Tibial artery (tissue), 4 donors: Measurements from ENCODE around the gene BAK1.

Experiments
- DNase-seq, 2 donors: peaks; one replicate each; pipeline ENCODE4 v3.0.0-alpha.2; 2019
- H3K27ac ChIP-seq, 2 donors: fragments of 200-600 bp; sonication (generic) in 1 of 2; 1 replicate in 1 of 2; 2 replicates in 1 of 2; pipeline ENCODE4 v1.5.1; 2018 to 2019; ENCODE audit warnings: mild to moderate bottlenecking in 1 of 2
- H3K27me3 ChIP-seq, 2 donors: fragments of 200-600 bp; sonication (generic) in 1 of 2; one replicate each; pipeline versions ENCODE4 v1.5.1 to v1.6.0; 2016 to 2019
- H3K36me3 ChIP-seq, 3 donors: fragments of 200-600 bp; sonication (generic) in 2 of 3; one replicate each; pipeline ENCODE4 v1.5.1; 2016 to 2019; ENCODE audit warnings: mild to moderate bottlenecking in 2 of 3
- H3K4me1 ChIP-seq, 4 donors: fragments of 200-600 bp; sonication (generic) in 2 of 4; 1 replicate in 3 of 4; 2 replicates in 1 of 4; pipeline ENCODE4 v1.5.1; 2016 to 2019
- H3K4me3 ChIP-seq, 2 donors: fragments of 200-600 bp; sonication (generic) in 1 of 2; 1 replicate in 1 of 2; 2 replicates in 1 of 2; pipeline ENCODE4 v1.5.1; 2018 to 2019; ENCODE audit warnings: mild to moderate bottlenecking in 2 of 2
- H3K9me3 ChIP-seq, 3 donors: fragments of 200-600 bp; sonication (generic) in 1 of 3; one replicate each; pipeline ENCODE4 v1.5.1; 2016 to 2019
- CTCF ChIP-seq, 2 experiments: fragments of 200-600 bp in 1 of 2; fragments of 450-650 bp in 1 of 2; IDR thresholded peaks; one replicate each; pipeline ENCODE4 v1.5.1; 2017 to 2019; ENCODE audit warnings: antibody characterized with exemption in 2 of 2, mild to moderate bottlenecking in 1 of 2, moderate library complexity in 1 of 2
- intact Hi-C: fragments of 100-400 bp; cut with DNase I; formaldehyde crosslinking; loops from one replicate; pipeline ENCODE4 v1.15.0; 2023; ENCODE audit warnings: low total_unique reads

Gene BAK1

DNA sequence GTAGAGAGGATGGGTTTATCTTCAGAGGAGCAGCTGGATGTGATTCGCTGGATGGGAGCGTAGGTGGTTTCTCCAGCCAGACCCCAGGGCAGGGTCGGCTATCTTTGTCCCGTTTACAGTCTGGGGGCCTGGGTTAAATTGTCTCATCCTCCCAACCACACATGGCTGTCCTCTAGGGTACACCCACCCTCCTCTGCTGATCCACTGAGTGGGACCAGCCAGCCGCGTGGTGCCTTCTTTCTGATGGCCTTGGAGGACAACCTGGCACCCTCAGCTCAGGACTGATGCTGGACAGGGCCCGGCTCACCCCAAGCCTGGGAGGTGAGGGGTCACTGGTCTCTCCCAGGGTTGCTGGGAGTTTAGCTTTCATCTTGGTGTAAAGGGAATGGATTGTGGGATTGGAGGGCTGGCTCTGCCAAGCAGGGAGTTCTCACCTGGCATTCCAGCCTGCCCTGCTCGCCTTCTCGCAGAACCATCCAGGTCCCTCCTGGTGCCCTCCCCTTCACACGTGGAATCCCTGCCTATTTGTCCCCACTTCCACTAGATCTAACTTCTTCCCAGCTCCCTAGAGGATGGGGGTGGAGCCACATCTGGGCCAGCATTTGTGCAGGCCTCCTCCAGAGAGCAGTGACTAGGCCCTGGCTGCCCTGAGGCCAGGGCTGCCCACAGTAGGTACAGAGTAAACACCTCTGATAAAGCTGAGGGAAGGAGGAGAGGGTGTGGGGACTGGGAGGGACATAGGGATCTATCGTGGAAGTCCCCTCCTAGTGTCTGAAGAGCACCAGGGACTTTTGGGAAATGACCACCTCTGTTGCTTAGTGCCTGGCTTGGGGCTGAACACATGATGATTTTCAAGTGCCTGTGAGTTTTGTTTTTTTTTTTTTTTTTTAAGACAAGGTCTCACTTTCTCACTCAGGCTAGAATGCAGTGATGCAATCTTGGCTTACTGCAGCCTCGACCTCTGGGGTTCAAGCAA lies 42.7 kb upstream of the BAK1 start:
- no peaks in the 10 kb centered on the region for H3K36me3 ChIP-seq
- H3K4me3 ChIP-seq, result peak overlapping the region; percentile 50 to 61
- peaks cover 0 to 32% (median 24%) of the 10 kb centered on the region in 4 donors for H3K4me1 ChIP-seq
- DNase-seq, result peak; percentile 43 to 70
- intact Hi-C loops, result no loop called here
- H3K9me3 ChIP-seq, result no peaks in the 10 kb centered on the region
- H3K27ac ChIP-seq, result peak overlapping the region in 1 of 2 donors; percentile 68
- no peak for TF ChIP-seq CTCF (IDR thresholded peaks at IDR 0.05)
- peaks cover 0 to 29% of the 10 kb centered on the region in 2 donors for H3K27me3 ChIP-seq

- DNase-seq, result peak in 1 of 2 donors; percentile 67
- no peaks in the 10 kb centered on the region for H3K9me3 ChIP-seq
- TF ChIP-seq CTCF (IDR thresholded peaks at IDR 0.05), result no peak
- H3K27ac ChIP-seq, result peak overlapping the region; percentile 41 to 68
- H3K36me3 ChIP-seq, result no peaks in the 10 kb centered on the region
- intact Hi-C loops, result no loop called here
- H3K4me3 ChIP-seq, result peak overlapping the region; percentile 50 to 61
- H3K27me3 ChIP-seq, result peaks cover 0 to 29% of the 10 kb centered on the region in 2 donors
- peaks cover 0 to 32% (median 24%) of the 10 kb centered on the region in 4 donors for H3K4me1 ChIP-seq
Measured at GRCh38 chr6:33621711-33622388, 41.8 kb upstream of the BAK1 start.

GRCh38 chr6:33620856-33621710 lies 41.0 kb upstream of the BAK1 start, which contains the start of gene ITPR3:
ITPR3 (plus strand) TSS chr6:33621322; CDS start chr6:33621603, 281 bp downstream.
- Histone ChIP-seq H3K36me3 (no peaks in the 10 kb centered on the region), H3K9me3 (no peaks in the 10 kb centered on the region), H3K27me3 (peaks cover 0 to 29% of the 10 kb centered on the region in 2 donors), H3K4me3 (peak within 1 kb of the TSS; percentile 50 to 61), H3K4me1 (peaks cover 0 to 32% (median 24%) of the 10 kb centered on the region in 4 donors), H3K27ac (peak within 1 kb of the TSS; percentile 57 to 68)
- TF ChIP-seq CTCF (IDR thresholded peaks at IDR 0.05), result no peak
- peak; percentile 43 to 72 for DNase-seq
- intact Hi-C loops, result no loop called here

DNA sequence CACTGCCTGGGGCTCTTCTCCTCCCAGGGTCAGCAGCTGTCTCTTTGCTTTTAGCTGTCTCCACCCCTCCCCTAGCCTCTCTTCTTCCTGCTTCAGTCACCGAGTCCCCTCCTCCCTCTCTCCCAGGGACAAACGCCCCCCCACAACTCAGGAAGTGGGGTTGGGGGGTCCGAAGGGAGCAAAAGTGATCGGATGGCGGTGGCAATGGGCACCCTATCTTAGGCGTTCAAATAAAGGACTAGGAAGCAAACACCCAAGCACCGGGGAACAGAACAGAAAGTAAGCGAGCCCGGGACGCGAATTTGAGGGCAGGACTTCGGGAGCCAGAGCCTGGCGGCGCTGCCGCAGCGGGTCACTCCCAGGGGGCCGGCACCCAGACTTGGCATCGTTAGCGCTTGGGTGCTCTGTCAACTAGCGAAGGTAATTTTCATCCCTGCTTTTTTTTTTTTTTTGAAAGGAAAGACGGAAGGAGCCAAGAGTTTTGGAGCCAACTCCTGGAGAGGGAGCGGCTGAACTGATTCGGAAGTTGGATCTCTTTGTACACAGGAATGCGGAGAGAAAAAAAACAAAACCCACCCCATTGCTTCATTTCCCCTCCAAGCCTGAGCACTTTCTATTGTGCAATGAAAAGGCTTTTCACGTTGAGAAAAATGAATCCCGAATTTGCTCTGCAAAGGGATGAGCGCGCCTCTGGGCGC lies 40.2 kb upstream of the BAK1 start:
- H3K27me3 ChIP-seq, result peaks cover 0 to 29% of the 10 kb centered on the region in 2 donors
- no peaks in the 10 kb centered on the region for H3K9me3 ChIP-seq
- H3K27ac ChIP-seq, result peak overlapping the region; percentile 57 to 68
- intact Hi-C loops, result no loop called here
- peaks cover 0 to 32% (median 24%) of the 10 kb centered on the region in 4 donors for H3K4me1 ChIP-seq
- no peak for TF ChIP-seq CTCF (IDR thresholded peaks at IDR 0.05)
- no peaks in the 10 kb centered on the region for H3K36me3 ChIP-seq
- H3K4me3 ChIP-seq, result peak overlapping the region; percentile 50 to 61
- peak in 1 of 2 donors; percentile 71 for DNase-seq
